Ureter (tissue), 1 donor: ENCODE data around the gene GLT1D1. TPM values are rescaled to one million over a fixed set of nuclear protein-coding genes. Genes with fewer than 3 reads are reported as not detected.

ENCODE experiments used
- DNase-seq: peaks from one replicate; pipeline ENCODE4 v3.0.0-alpha.2; 2020; ENCODE audit warnings: low spot score
- total RNA-seq: library from RNA; stranded (reverse); gene quantifications from one replicate; pipeline ENCODE4 v1.2.4, GENCODE V29; 2023
- donor health status: DM: yes; HTN: yes; CAD: no.

GLT1D1 gene
- total RNA-seq, 1 donor from 2014 or later, result 0.94 TPM

DNA sequence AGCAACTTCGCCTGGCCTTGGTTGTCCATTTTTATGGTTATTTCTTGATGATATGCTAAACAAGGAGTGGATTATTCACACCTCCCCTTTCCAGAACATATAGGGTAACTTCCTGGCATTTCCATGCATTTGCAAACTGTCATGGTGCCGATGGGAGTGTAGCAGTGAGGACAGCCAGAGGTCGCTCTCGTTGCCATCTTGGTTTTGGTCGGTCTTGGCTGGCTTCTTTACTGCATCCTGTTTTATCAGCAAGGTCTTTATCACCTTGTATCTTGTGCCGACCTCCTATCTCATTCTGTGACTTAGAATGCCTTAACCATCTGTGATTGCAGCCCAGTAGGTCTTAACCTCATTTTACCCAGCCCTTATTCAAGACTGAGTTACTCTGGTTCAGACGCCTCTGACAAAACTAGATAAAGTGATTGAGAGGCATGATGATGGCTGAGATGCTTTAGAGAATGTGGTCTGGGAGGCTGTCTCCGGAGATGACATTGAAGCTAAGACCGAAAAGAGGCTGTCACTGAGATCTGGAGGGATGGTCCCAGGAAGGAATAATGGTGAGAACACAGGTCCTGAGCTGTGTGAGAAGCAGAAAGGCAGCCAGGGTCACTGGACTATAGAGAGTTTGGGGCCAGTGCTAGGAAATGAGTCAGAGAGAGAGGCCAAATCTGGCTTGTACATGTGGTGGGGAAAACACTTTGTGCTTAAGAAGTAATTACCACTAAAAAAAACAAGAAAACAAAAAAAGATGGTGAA lies 2.9 kb downstream of the GLT1D1 start:
- DNase-seq, result no peak

GRCh38 chr12:128856791-128857078 lies 3.5 kb downstream of the GLT1D1 start:
- no peak for DNase-seq

- DNase-seq, result no peak
These were observed 4.0 kb downstream of the GLT1D1 start for GRCh38 chr12:128857133-128857763.

- DNase-seq, result no peak
These were observed 6.0 kb downstream of the GLT1D1 start for GRCh38 chr12:128859311-128859710.

- DNase-seq, result no peak
These were observed 8.1 kb downstream of the GLT1D1 start for GRCh38 chr12:128861226-128862016.

DNA sequence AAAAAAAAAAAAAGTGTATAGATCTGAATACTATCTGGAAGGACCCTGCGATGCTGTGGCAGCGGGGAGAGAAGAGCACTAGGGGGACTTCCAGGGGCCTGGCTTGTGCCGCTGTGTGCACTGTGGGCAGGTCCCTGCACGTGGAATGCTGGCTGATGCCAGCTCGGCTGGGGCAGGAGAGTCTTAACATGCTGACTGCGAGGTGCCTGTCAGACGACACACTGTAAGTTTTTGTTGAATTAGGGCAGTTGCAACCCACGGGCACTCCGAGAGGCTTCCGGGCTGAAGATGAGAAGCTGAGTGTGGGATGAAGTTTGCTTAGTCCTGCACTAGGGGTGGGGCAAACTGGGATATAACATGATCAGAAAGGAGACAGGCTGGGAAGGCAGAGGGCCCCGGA lies 10.7 kb downstream of the GLT1D1 start:
- no peak for DNase-seq

GRCh38 chr12:128864516-128865186 lies 11.4 kb downstream of the GLT1D1 start:
- DNase-seq, result no peak

DNA sequence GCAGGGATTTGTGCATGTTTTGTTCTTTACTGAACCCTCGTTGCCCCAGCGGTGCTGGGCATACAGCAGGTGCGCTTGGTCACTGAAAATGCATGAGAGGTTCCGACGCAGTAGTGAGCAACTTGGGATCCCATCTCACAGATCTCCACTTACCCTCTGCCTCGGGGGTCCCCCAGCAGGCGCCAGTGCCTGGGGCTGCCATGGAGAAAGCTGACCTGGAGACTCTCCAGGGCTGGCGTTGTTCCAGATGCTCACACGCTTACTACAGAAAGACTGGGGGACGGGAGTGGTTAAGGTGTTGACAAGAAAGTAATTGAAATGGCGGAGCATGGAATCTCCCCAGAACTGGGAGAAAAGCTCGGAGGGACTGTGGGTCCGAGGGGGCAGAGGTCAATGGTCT lies 14.2 kb downstream of the GLT1D1 start:
- DNase-seq, result no peak

GRCh38 chr12:128871516-128871892 lies 18.2 kb downstream of the GLT1D1 start:
- no peak for DNase-seq

DNA sequence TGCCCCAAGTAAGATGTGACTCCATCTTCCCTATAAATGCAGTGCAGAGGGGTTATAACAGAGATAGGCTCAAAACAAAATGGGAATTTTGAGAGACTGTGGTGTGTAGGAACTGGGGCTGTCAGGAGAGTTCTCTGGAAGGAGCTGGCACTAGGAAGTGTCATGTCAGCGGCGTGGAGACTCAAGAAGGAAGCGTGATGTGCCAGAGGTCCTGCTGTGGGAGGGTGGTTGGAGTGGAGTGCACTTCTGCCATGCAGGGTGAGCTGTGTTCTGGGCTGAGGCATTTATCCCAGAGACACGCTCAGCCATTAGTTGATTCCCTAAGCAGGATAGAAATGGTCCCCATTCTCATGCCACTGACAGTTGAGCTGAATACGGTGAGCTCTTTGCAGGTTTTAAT lies 19.0 kb downstream of the GLT1D1 start:
- no peak for DNase-seq

DNA sequence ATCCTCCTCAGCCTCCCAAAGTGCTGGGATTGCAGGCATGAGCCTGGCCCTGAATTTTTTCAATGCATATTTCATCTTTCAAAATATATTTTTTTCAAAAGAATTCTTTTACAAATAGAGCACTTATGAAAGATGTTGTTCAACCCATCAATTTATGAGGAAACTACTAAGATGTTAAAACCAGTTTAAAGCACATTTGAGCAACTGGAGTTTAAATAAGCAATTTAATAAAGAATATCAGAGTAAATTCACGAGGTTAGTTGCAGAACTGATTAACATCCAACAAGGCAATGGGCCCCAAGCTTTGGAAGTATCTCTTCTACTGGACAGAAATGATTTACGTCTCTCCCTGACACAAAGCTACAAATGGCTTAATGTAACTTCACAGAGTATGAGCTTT lies 23.3 kb downstream of the GLT1D1 start:
- no peak for DNase-seq

- no peak for DNase-seq
These were observed 26.9 kb downstream of the GLT1D1 start for GRCh38 chr12:128879898-128880764.

GRCh38 chr12:128891856-128892255 lies 38.6 kb downstream of the GLT1D1 start:
- no peak for DNase-seq

GRCh38 chr12:128903236-128903635 lies 50.0 kb downstream of the GLT1D1 start:
- DNase-seq, result no peak

DNA sequence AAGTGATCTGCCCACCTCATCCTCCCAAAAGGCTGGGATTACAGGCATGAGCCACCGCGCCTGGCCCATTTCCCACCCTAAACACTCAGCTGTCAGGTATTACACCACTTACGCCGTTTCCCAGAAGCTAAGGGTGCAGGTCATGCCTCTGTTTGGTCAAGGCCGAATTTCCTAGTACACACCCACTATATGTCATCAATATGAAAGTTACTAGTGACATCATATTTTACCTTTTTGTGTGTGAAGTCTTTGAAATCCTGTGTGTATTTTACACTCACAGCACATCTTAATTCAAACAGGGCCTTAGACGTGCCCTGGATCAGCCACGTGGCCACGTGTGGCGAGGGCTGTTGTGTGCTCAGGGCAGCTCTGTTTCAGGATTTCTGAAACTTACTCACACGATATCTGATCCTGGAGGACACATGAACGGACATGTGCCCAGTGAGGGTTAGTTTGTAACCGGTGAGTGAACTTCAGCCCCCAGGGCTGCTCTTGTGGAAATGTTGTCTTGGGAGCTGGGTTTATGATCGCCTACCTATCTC lies 51.8 kb downstream of the GLT1D1 start:
- no peak for DNase-seq

- DNase-seq, result no peak
These were observed 53.3 kb downstream of the GLT1D1 start for GRCh38 chr12:128906485-128907137.

DNA sequence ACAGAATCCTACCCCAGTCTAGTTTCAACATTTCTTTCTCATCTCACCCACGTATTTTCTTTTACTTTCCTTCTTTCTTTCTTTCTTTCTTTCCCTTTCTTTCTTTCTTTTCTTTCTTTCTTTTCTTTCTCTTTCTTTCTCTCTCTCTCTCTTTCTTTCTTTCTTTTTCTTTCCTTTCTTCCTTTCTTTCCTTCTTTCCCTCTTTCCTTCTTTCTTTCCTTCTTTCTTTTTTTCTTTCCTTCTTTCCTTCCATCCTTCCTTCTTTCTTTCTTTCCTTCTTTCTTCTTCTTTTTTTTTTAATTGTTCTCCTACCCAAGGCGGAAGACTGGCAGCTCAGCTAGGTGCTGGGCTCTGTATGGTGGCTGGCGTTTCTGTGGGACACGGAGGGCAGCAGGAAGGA lies 55.0 kb downstream of the GLT1D1 start:
- DNase-seq, result no peak

GRCh38 chr12:128909653-128910052 lies 56.4 kb downstream of the GLT1D1 start:
- DNase-seq, result no peak

DNA sequence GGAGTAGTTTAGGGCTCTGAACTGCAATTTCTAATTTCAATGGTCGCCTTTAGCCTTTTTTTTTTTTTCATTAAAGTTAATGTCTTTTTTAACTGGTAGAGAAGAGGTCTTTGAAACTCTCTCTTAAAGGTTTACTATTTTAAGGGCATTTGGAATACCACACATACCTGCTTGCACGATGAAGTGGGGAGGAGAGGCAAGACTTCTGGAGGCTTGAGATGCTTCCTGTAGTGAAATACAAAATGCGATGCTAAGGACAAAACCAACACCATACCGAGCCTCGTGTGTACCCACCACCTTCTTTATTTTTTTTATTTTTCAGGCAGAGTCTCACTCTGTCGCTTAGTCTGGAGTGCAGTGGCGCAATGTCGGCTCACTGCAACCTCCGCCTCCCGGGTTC lies 57.4 kb downstream of the GLT1D1 start:
- no peak for DNase-seq

DNA sequence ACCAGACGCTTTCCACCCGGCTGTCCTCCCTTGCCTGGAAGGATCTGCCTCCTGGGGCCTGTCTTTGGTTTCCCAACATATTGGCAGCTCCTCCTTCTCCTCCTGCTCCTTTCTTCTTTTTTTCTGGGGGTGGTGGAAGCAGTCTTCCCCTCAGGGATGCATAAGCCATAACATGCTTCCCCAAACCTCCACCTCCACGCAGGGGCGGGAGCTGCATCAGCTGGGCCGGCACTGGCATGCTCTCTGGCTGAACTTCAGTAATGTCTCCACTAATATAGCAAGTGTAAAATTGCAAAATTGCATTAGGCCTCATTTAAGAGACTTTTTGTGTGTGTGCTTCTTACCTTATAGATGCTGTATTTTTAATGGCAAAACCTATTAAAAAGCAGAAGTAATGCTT lies 58.6 kb downstream of the GLT1D1 start:
- DNase-seq, result no peak
